Measurements from ENCODE around the gene AKAP1.

DNA sequence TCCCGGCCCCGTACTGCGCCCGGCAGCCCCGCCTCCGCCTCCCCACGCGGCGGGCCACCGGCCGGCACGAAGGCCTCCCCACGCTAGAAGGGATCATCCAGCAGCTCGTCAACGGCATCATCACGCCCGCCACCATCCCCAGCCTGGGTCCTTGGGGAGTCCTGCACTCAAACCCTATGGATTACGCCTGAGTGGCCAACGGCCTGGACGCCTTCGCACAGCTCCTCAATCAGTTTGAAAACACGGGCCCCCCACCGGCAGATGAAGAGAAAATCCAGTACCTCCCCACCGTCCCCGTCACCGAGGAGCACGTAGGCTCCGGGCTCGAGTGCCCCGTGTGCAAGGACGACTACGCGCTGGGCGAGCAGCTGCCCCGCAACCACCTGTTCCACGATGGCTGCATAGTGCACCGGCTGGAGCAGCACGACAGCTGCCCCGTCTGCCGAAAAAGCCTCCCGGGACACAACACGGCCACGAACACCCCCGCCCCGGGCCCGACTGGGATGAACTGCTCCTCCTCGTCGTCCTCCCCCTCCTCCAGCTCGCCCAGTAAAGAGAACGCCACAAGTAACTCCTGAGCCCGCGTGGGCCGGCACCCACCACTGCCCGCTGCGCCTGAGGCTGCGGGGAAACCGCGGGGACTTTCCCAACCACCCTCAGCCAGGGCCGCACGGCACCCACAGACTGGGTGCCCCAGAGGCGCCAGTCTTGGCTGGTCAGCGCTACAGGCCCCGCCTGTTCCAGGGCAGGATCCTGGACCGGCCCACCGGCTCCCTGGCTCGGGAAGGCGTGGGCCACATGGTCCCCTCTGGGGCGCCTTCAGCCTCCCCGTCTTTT is 39.0 kb upstream of the AKAP1 start:
- TF ChIP-seq ZNF140 (CRISPR knock-in tag; IDR thresholded peaks at IDR 0.05) (no peak), RAD21 (CRISPR knock-in tag; conservative IDR thresholded peaks at IDR 0.05 in 1 of 2, IDR thresholded peaks at IDR 0.05 in 1 of 2) (no peak), ZNF24 (IDR thresholded peaks at IDR 0.05) (no peak), KDM1A (IDR thresholded peaks at IDR 0.05) (no peak), PTBP1 (IDR thresholded peaks at IDR 0.05; ENCODE audit: low read depth, low read length) (no peak)
- TF ChIP-seq, protein P1, sequence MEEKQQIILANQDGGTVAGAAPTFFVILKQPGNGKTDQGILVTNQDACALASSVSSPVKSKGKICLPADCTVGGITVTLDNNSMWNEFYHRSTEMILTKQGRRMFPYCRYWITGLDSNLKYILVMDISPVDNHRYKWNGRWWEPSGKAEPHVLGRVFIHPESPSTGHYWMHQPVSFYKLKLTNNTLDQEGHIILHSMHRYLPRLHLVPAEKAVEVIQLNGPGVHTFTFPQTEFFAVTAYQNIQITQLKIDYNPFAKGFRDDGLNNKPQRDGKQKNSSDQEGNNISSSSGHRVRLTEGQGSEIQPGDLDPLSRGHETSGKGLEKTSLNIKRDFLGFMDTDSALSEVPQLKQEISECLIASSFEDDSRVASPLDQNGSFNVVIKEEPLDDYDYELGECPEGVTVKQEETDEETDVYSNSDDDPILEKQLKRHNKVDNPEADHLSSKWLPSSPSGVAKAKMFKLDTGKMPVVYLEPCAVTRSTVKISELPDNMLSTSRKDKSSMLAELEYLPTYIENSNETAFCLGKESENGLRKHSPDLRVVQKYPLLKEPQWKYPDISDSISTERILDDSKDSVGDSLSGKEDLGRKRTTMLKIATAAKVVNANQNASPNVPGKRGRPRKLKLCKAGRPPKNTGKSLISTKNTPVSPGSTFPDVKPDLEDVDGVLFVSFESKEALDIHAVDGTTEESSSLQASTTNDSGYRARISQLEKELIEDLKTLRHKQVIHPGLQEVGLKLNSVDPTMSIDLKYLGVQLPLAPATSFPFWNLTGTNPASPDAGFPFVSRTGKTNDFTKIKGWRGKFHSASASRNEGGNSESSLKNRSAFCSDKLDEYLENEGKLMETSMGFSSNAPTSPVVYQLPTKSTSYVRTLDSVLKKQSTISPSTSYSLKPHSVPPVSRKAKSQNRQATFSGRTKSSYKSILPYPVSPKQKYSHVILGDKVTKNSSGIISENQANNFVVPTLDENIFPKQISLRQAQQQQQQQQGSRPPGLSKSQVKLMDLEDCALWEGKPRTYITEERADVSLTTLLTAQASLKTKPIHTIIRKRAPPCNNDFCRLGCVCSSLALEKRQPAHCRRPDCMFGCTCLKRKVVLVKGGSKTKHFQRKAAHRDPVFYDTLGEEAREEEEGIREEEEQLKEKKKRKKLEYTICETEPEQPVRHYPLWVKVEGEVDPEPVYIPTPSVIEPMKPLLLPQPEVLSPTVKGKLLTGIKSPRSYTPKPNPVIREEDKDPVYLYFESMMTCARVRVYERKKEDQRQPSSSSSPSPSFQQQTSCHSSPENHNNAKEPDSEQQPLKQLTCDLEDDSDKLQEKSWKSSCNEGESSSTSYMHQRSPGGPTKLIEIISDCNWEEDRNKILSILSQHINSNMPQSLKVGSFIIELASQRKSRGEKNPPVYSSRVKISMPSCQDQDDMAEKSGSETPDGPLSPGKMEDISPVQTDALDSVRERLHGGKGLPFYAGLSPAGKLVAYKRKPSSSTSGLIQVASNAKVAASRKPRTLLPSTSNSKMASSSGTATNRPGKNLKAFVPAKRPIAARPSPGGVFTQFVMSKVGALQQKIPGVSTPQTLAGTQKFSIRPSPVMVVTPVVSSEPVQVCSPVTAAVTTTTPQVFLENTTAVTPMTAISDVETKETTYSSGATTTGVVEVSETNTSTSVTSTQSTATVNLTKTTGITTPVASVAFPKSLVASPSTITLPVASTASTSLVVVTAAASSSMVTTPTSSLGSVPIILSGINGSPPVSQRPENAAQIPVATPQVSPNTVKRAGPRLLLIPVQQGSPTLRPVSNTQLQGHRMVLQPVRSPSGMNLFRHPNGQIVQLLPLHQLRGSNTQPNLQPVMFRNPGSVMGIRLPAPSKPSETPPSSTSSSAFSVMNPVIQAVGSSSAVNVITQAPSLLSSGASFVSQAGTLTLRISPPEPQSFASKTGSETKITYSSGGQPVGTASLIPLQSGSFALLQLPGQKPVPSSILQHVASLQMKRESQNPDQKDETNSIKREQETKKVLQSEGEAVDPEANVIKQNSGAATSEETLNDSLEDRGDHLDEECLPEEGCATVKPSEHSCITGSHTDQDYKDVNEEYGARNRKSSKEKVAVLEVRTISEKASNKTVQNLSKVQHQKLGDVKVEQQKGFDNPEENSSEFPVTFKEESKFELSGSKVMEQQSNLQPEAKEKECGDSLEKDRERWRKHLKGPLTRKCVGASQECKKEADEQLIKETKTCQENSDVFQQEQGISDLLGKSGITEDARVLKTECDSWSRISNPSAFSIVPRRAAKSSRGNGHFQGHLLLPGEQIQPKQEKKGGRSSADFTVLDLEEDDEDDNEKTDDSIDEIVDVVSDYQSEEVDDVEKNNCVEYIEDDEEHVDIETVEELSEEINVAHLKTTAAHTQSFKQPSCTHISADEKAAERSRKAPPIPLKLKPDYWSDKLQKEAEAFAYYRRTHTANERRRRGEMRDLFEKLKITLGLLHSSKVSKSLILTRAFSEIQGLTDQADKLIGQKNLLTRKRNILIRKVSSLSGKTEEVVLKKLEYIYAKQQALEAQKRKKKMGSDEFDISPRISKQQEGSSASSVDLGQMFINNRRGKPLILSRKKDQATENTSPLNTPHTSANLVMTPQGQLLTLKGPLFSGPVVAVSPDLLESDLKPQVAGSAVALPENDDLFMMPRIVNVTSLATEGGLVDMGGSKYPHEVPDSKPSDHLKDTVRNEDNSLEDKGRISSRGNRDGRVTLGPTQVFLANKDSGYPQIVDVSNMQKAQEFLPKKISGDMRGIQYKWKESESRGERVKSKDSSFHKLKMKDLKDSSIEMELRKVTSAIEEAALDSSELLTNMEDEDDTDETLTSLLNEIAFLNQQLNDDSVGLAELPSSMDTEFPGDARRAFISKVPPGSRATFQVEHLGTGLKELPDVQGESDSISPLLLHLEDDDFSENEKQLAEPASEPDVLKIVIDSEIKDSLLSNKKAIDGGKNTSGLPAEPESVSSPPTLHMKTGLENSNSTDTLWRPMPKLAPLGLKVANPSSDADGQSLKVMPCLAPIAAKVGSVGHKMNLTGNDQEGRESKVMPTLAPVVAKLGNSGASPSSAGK (IDR thresholded peaks at IDR 0.05), result no peak
- TF ChIP-seq, protein P2, sequence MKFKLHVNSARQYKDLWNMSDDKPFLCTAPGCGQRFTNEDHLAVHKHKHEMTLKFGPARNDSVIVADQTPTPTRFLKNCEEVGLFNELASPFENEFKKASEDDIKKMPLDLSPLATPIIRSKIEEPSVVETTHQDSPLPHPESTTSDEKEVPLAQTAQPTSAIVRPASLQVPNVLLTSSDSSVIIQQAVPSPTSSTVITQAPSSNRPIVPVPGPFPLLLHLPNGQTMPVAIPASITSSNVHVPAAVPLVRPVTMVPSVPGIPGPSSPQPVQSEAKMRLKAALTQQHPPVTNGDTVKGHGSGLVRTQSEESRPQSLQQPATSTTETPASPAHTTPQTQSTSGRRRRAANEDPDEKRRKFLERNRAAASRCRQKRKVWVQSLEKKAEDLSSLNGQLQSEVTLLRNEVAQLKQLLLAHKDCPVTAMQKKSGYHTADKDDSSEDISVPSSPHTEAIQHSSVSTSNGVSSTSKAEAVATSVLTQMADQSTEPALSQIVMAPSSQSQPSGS (CRISPR knock-in tag; IDR thresholded peaks at IDR 0.05), result no peak

Data from K562 (cell line).